ENCODE data around the gene MYBPH. TPM values are rescaled to one million over a fixed set of nuclear protein-coding genes. Genes with fewer than 3 reads are reported as not detected.

Gene MYBPH
- total RNA-seq, 1 experiment from 2014 or later, result not detected

DNA sequence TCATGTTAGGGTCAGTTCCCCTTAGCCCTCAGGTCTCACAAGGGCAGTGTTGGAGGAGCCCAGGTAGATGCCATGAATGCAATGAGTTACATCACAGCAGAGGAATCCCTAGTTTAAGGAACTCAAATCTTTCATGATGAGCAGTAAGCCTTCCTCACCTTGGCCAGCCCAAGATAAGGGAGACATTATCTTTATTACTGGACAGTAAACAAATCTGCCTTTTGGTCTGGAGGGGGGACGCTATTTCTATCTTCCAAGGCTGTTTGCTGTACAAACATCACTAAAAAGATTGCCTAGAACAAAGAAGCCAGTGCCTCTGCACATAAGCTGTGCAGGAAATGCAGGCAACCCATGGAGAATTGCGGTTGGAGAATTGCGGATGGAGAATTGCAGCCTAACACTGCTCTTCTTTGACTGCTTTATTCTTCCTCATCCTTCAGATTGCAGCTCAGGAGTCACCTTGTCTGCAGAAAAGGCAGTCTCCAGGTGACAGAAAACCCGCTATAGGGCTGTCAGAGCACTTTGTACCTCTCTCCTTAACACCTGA is 13.1 kb upstream of the MYBPH start:
- no peaks in the 10 kb centered on the region for H3K36me3 Mint-ChIP-seq (ENCODE audit: insufficient read depth in 1 of 3, low read depth in 3 of 3)
- no peaks in the 10 kb centered on the region; the same call in 1 of the 2 replicates for H3K27me3 Mint-ChIP-seq (ENCODE audit: low read depth)
- no peak overlapping the region for H3K4me3 Mint-ChIP-seq
- peaks cover 29 to 36% of the 10 kb centered on the region in 2 experiments for H3K4me1 Mint-ChIP-seq
- Histone ChIP-seq H3K79me2 (ENCODE audit: insufficient read depth, low read length) (no peaks in the 10 kb centered on the region), H4K5ac (ENCODE audit: insufficient read length, low read depth, low read length) (no peak overlapping the region), H3K27me3 (ENCODE audit: insufficient read depth, low read length) (no peaks in the 10 kb centered on the region), H3K23me2 (ENCODE audit: insufficient read length, low read depth, low read length, poor library complexity, severe bottlenecking) (peaks cover 3% of the 10 kb centered on the region), H2BK120ac (ENCODE audit: low read depth, low read length, poor library complexity, severe bottlenecking) (no peak overlapping the region), H2BK5ac (ENCODE audit: insufficient read length, low read length) (no peak overlapping the region), H3K18ac (ENCODE audit: insufficient read length, low read depth, low read length) (no peak overlapping the region), H2AK5ac (ENCODE audit: insufficient read length, low read length) (no peak overlapping the region), H3T11ph (ENCODE audit: low read length) (no peak overlapping the region), H2BK15ac (ENCODE audit: low read depth, low read length) (no peak overlapping the region), H3K4me2 (ENCODE audit: insufficient read depth, insufficient read length, low read length) (no peak overlapping the region), H3K4ac (ENCODE audit: low read depth, low read length) (no peak overlapping the region), H3K79me1 (ENCODE audit: insufficient read depth, low read depth, low read length, poor library complexity, severe bottlenecking) (no peaks in the 10 kb centered on the region), H4K20me1 (ENCODE audit: control insufficient read depth, insufficient read depth, insufficient read length) (no peaks in the 10 kb centered on the region), H3K27ac (ENCODE audit: insufficient read length, low read depth, low read length) (no peak overlapping the region), H3K4me1 (ENCODE audit: insufficient read depth, low read length) (peaks cover 6% of the 10 kb centered on the region; the same call in 1 of the 2 replicates), H3K14ac (ENCODE audit: insufficient read depth, low read length) (no peak overlapping the region), H2AFZ (ENCODE audit: low read length) (no peak overlapping the region), H2BK12ac (ENCODE audit: insufficient read length, low read depth, low read length) (no peak overlapping the region), H3K56ac (ENCODE audit: insufficient read length, low read depth, low read length) (no peak overlapping the region), H4K8ac (replicated peaks; ENCODE audit: insufficient read length, low read depth, low read length) (no peak overlapping the region), H4K91ac (ENCODE audit: insufficient read length, low read depth, low read length) (no peak overlapping the region), H2BK20ac (ENCODE audit: low read depth, low read length, poor library complexity, severe bottlenecking) (no peak overlapping the region), H3K9me3 (ENCODE audit: control insufficient read depth, low read depth, low read length) (no peaks in the 10 kb centered on the region), H3K23ac (ENCODE audit: insufficient read length, low read depth, low read length) (no peak overlapping the region), H3K9ac (ENCODE audit: extremely low read depth, insufficient read length, low read length) (no peak overlapping the region)
- H3K9me3 Mint-ChIP-seq, result no peaks in the 10 kb centered on the region; a peak in 2 of 5 replicates
- H3K27ac Mint-ChIP-seq, result no peak overlapping the region
- no peak for DNase-seq
- no peak for TF ChIP-seq CTCF (conservative IDR thresholded peaks at IDR 0.05)
- no CpG with 5 or more reads among the region's 4 CpGs for WGBS (ENCODE audit: extremely low coverage, insufficient read length, low lambda C conversion rate)

Data from H9 (cell line).